ENCODE measurements around the gene ADGRG4. TPM values are rescaled to one million over a fixed set of nuclear protein-coding genes. Genes with fewer than 3 reads are reported as not detected.

Gene ADGRG4
- total RNA-seq, 2 donors from 2014 or later = not detected

GRCh38 chrX:136319600-136319999 is 18.8 kb downstream of the ADGRG4 start:
- H3K27me3 Mint-ChIP-seq = peaks cover 0 to 11% of the 10 kb centered on the region in 2 donors
- H3K4me1 Mint-ChIP-seq (ENCODE audit: low read depth in 2 of 2) = no peaks in the 10 kb centered on the region
- no peaks in the 10 kb centered on the region for H3K9me3 Mint-ChIP-seq
- H3K27ac Mint-ChIP-seq = no peak overlapping the region
- no peaks in the 10 kb centered on the region for H3K36me3 Mint-ChIP-seq
- ATAC-seq (no peak), DNase-seq (ENCODE audit: low spot score) (no peak)
- H3K4me3 Mint-ChIP-seq = no peak overlapping the region

- H3K9me3 Mint-ChIP-seq = no peaks in the 10 kb centered on the region
- H3K27me3 Mint-ChIP-seq = peaks cover 0 to 24% of the 10 kb centered on the region in 2 donors
- no peak overlapping the region for H3K4me3 Mint-ChIP-seq
- no peaks in the 10 kb centered on the region for H3K36me3 Mint-ChIP-seq
- no peaks in the 10 kb centered on the region for H3K4me1 Mint-ChIP-seq (ENCODE audit: low read depth in 2 of 2)
- ATAC-seq (no peak), DNase-seq (ENCODE audit: low spot score) (no peak)
- H3K27ac Mint-ChIP-seq = no peak overlapping the region
Observed at GRCh38 chrX:136321532-136321931, 20.8 kb downstream of the ADGRG4 start.

- peaks cover 0 to 24% of the 10 kb centered on the region in 2 donors for H3K27me3 Mint-ChIP-seq
- ATAC-seq = no peak
Observed at GRCh38 chrX:136322064-136322463, 21.3 kb downstream of the ADGRG4 start.

GRCh38 chrX:136325377-136325776 is 24.6 kb downstream of the ADGRG4 start:
- no peak overlapping the region for H3K4me3 Mint-ChIP-seq
- ATAC-seq = no peak

More at GRCh38 chrX:136322064-136322463, 21.3 kb downstream of the ADGRG4 start:
- no peak for DNase-seq (ENCODE audit: low spot score)
- no peaks in the 10 kb centered on the region for H3K4me1 Mint-ChIP-seq (ENCODE audit: low read depth in 2 of 2)
- H3K27ac Mint-ChIP-seq = no peak overlapping the region
- H3K9me3 Mint-ChIP-seq = no peaks in the 10 kb centered on the region
- no peaks in the 10 kb centered on the region for H3K36me3 Mint-ChIP-seq
- no peak overlapping the region for H3K4me3 Mint-ChIP-seq

GRCh38 chrX:136328933-136329332 is 28.2 kb downstream of the ADGRG4 start:
- Mint-ChIP-seq H3K27ac (no peak overlapping the region), H3K36me3 (no peaks in the 10 kb centered on the region), H3K9me3 (no peaks in the 10 kb centered on the region)

More at GRCh38 chrX:136325377-136325776, 24.6 kb downstream of the ADGRG4 start:
- H3K27ac Mint-ChIP-seq = no peak overlapping the region
- DNase-seq (ENCODE audit: low spot score) = no peak
- H3K9me3 Mint-ChIP-seq = no peaks in the 10 kb centered on the region
- H3K36me3 Mint-ChIP-seq = no peaks in the 10 kb centered on the region
- H3K4me1 Mint-ChIP-seq (ENCODE audit: low read depth in 2 of 2) = no peaks in the 10 kb centered on the region
- H3K27me3 Mint-ChIP-seq = peaks cover 0 to 24% of the 10 kb centered on the region in 2 donors

GRCh38 chrX:136336623-136337022 is 35.9 kb downstream of the ADGRG4 start:
- peaks cover 16 to 20% of the 10 kb centered on the region in 2 donors for H3K27me3 Mint-ChIP-seq
- DNase-seq (ENCODE audit: low spot score) (no peak), ATAC-seq (no peak)
- no peak overlapping the region for H3K4me3 Mint-ChIP-seq
- H3K9me3 Mint-ChIP-seq = no peaks in the 10 kb centered on the region
- H3K27ac Mint-ChIP-seq = no peak overlapping the region
- H3K36me3 Mint-ChIP-seq = peaks cover 6% of the 10 kb centered on the region
- no peaks in the 10 kb centered on the region for H3K4me1 Mint-ChIP-seq (ENCODE audit: low read depth in 2 of 2)

More at GRCh38 chrX:136328933-136329332, 28.2 kb downstream of the ADGRG4 start:
- ATAC-seq (no peak), DNase-seq (ENCODE audit: low spot score) (no peak)
- H3K27me3 Mint-ChIP-seq = peaks cover 0 to 19% of the 10 kb centered on the region in 2 donors
- no peak overlapping the region for H3K4me3 Mint-ChIP-seq
- no peaks in the 10 kb centered on the region for H3K4me1 Mint-ChIP-seq (ENCODE audit: low read depth in 2 of 2)

GRCh38 chrX:136339702-136340101 is 38.9 kb downstream of the ADGRG4 start:
- ATAC-seq (no peak), DNase-seq (ENCODE audit: low spot score) (no peak)
- Mint-ChIP-seq H3K4me1 (ENCODE audit: low read depth in 2 of 2) (no peaks in the 10 kb centered on the region), H3K4me3 (no peak overlapping the region), H3K27me3 (peaks cover 20 to 26% of the 10 kb centered on the region in 2 donors), H3K9me3 (no peaks in the 10 kb centered on the region), H3K36me3 (peaks cover 6% of the 10 kb centered on the region), H3K27ac (no peak overlapping the region)

GRCh38 chrX:136344320-136344719 is 43.6 kb downstream of the ADGRG4 start:
- no peaks in the 10 kb centered on the region for H3K9me3 Mint-ChIP-seq
- H3K36me3 Mint-ChIP-seq = no peaks in the 10 kb centered on the region
- no peak overlapping the region for H3K27ac Mint-ChIP-seq
- DNase-seq (ENCODE audit: low spot score) (no peak), ATAC-seq (no peak)
- H3K27me3 Mint-ChIP-seq = peaks cover 23 to 24% of the 10 kb centered on the region in 2 donors
- no peaks in the 10 kb centered on the region for H3K4me1 Mint-ChIP-seq (ENCODE audit: low read depth in 2 of 2)
- H3K4me3 Mint-ChIP-seq = no peak overlapping the region

GRCh38 chrX:136346506-136346905 is 45.7 kb downstream of the ADGRG4 start:
- no peaks in the 10 kb centered on the region for H3K4me1 Mint-ChIP-seq (ENCODE audit: low read depth in 2 of 2)
- no peaks in the 10 kb centered on the region for H3K36me3 Mint-ChIP-seq
- no peak overlapping the region for H3K27ac Mint-ChIP-seq
- H3K27me3 Mint-ChIP-seq = peaks cover 16 to 23% of the 10 kb centered on the region in 2 donors
- no peak overlapping the region for H3K4me3 Mint-ChIP-seq
- ATAC-seq = no peak
- DNase-seq (ENCODE audit: low spot score) = no peak
- no peaks in the 10 kb centered on the region for H3K9me3 Mint-ChIP-seq

- Mint-ChIP-seq H3K27ac (no peak overlapping the region), H3K27me3 (peaks cover 19 to 23% of the 10 kb centered on the region in 2 donors), H3K4me1 (ENCODE audit: low read depth in 2 of 2) (no peaks in the 10 kb centered on the region), H3K36me3 (no peaks in the 10 kb centered on the region), H3K4me3 (no peak overlapping the region), H3K9me3 (no peaks in the 10 kb centered on the region)
- DNase-seq (ENCODE audit: low spot score) (no peak), ATAC-seq (no peak)
Observed at GRCh38 chrX:136347706-136348105, 46.9 kb downstream of the ADGRG4 start.

- Mint-ChIP-seq H3K4me3 (no peak overlapping the region), H3K9me3 (no peaks in the 10 kb centered on the region), H3K27me3 (peaks cover 10 to 13% of the 10 kb centered on the region in 2 donors), H3K4me1 (ENCODE audit: low read depth in 2 of 2) (no peaks in the 10 kb centered on the region), H3K36me3 (no peaks in the 10 kb centered on the region), H3K27ac (no peak overlapping the region)
- DNase-seq (ENCODE audit: low spot score) = no peak
- no peak for ATAC-seq
Observed at GRCh38 chrX:136353526-136354093, 52.8 kb downstream of the ADGRG4 start.

- H3K36me3 Mint-ChIP-seq = no peaks in the 10 kb centered on the region
- no peak overlapping the region for H3K4me3 Mint-ChIP-seq
- no peak for ATAC-seq
- H3K27me3 Mint-ChIP-seq = peaks cover 10 to 15% of the 10 kb centered on the region in 2 donors
- H3K9me3 Mint-ChIP-seq = no peaks in the 10 kb centered on the region
- no peak overlapping the region for H3K27ac Mint-ChIP-seq
- H3K4me1 Mint-ChIP-seq (ENCODE audit: low read depth in 2 of 2) = no peaks in the 10 kb centered on the region
- no peak for DNase-seq (ENCODE audit: low spot score)
Observed at GRCh38 chrX:136354201-136354600, 53.4 kb downstream of the ADGRG4 start.

GRCh38 chrX:136369377-136369776 is 68.6 kb downstream of the ADGRG4 start:
- Mint-ChIP-seq H3K9me3 (no peaks in the 10 kb centered on the region), H3K27me3 (peaks cover 27 to 33% of the 10 kb centered on the region in 2 donors), H3K4me1 (ENCODE audit: low read depth in 2 of 2) (no peaks in the 10 kb centered on the region), H3K4me3 (no peak overlapping the region), H3K27ac (no peak overlapping the region), H3K36me3 (no peaks in the 10 kb centered on the region)
- DNase-seq (ENCODE audit: low spot score) = no peak
- ATAC-seq = no peak

- no peak overlapping the region for H3K27ac Mint-ChIP-seq
- DNase-seq (ENCODE audit: low spot score) (no peak), ATAC-seq (no peak)
- H3K4me1 Mint-ChIP-seq (ENCODE audit: low read depth in 2 of 2) = no peaks in the 10 kb centered on the region
- H3K9me3 Mint-ChIP-seq = no peaks in the 10 kb centered on the region
- H3K36me3 Mint-ChIP-seq = no peaks in the 10 kb centered on the region
- peaks cover 17 to 21% of the 10 kb centered on the region in 2 donors for H3K27me3 Mint-ChIP-seq
- no peak overlapping the region for H3K4me3 Mint-ChIP-seq
Observed at GRCh38 chrX:136376713-136377112, 76.0 kb downstream of the ADGRG4 start.

Measured in natural killer cell treated with Interleukin-12 subunit alpha and Interleukin-12 subunit beta and Interleukin-15 and Interleukin-18, amount 100 ng/mL, for 72 hours (primary cell).